Suppressor macrophage treated with lipopolysaccharide for 4 hours (primary cell): ENCODE results near the gene ANKS1B.

Experiments used
- DNase-seq: peaks from one replicate; pipeline ENCODE4 v3.0.0-alpha.2; 2020

Gene ANKS1B

GRCh38 chr12:98696036-98696646 is 1288.6 kb downstream of the ANKS1B start:
- DNase-seq = no peak

GRCh38 chr12:98691351-98691750 is 1293.4 kb downstream of the ANKS1B start:
- peak; percentile 56 for DNase-seq

GRCh38 chr12:98686603-98687002 is 1298.1 kb downstream of the ANKS1B start:
- DNase-seq = no peak
